ENCODE measurements around the gene OPA1.

DNA sequence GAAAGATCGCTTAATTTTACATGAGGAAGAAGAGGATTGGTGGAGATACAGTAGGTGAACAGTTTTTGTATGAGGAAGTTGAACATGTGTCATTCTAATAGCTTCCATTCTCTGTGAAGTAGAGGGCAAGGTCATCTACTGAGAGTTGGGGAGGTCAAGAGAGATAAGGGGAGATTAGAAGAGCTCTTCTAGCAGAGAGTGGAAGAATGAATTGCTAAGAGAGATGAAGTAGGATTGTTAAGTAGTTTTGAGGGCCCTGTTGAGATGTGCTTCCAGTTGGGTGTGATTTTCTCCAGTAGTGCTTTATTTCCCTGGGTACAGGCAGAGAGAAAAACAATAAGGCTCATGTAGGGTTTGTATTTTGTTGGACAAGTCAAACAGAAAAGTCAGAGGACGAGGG, 5.2 kb downstream of the OPA1 start:
- TF ChIP-seq POLR2A (IDR thresholded peaks at IDR 0.05; ENCODE audit: low read depth, low read length) (no peak), POLR2AphosphoS5 (IDR thresholded peaks at IDR 0.05; ENCODE audit: low read depth, low read length) (no peak), TAF1 (IDR thresholded peaks at IDR 0.05; ENCODE audit: low read depth, low read length) (no peak), SPI1 (IDR thresholded peaks at IDR 0.05; ENCODE audit: low read depth, low read length) (no peak), POU2F2 (IDR thresholded peaks at IDR 0.05; ENCODE audit: low read depth, low read length) (no peak)

All from GM12891 (cell line).